GM19043 (cell line): ENCODE results near the gene ATG9A.

Source experiments
- ATAC-seq: cut with Tn5 transposase; IDR thresholded peaks from one replicate; pipeline ENCODE4 v1.9.1; 2021; ENCODE audit warnings: low read depth; ENCODE audit not compliant: unreplicated experiment

ATG9A gene

DNA sequence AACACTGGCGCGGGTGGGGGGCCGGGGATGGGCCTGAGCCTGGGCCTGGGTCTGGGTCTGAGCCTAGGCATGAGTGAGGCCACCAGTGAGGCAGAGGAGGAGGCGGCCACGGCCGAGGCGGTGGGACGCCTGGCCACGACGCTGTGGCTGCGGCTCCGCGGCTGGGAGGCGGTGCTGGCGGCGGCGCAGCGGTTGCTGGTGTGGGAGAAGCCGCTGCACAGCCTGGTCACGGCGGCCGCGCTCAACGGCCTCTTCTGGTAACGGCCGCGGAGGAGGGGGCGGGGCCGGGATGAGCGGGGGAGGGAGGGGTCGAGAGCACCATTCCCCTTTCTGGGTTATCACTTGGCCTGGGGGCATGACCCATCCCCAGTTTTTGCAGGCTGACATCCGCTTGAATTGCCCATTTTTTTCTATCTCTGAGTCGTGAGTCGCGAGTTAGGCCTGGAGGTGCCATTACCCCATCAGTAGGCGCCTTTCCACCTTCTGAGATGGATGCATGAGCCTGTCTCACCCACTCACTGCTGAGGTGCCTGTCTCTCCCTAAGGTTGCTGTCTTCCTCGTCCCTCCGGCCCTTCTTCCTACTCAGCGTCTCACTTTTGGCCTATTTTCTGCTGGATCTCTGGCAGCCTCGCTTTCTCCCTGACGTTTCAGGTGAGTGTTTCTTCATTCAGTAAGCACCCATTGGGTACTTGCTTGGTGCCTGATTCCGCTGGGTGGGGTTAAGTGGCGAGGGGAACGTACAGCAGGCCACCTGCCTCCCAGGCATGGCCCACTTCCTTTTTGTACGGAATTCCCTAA, 50.9 kb downstream of the ATG9A start:
- ATAC-seq: peak; percentile 3

DNA sequence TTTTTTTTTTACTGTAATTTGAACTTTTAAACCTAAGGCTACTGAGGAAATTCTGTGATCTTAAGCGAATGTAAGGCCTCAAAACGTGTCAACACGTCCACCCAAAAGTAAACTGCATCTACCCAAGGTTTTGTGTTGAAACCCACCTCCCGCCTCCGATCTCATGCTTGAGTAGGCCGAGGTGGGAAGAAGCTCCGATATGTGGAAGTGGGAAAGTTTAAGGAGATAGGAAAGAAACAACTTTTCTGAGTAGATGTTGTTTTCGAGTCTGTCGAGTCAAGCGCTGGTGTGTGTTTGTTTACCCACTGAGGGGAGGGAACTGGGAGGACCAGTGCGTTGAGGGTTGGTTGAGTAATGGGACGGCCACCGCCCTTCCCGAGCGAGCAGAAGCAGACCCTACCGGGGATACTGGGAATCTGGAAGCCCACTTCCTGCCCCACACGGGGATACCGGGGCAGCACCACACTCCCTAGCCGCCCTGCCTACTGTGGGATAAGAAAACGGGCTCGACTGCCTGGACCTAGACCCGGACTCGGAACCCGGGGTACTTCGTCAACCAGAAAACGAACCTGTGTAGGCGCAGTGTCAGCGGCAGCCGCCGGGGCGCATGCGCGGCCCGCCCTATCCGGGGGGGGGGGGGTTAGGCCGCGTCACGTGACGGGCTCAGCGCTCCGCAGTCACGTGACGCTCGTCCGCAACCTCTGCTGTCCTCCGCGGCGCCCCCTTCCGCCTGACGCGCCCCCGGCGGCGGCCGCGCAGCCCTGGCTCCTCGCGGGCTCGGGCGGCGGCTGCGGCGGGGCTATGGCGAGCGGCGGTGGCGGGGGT, 51.7 kb downstream of the ATG9A start, which contains the start of gene RETREG2:
TSS of gene RETREG2 (plus strand) at position 724 of the 825 bp plus-strand sequence. CDS start at position 802, 78 bp downstream.
- peak; percentile 33 for ATAC-seq

DNA sequence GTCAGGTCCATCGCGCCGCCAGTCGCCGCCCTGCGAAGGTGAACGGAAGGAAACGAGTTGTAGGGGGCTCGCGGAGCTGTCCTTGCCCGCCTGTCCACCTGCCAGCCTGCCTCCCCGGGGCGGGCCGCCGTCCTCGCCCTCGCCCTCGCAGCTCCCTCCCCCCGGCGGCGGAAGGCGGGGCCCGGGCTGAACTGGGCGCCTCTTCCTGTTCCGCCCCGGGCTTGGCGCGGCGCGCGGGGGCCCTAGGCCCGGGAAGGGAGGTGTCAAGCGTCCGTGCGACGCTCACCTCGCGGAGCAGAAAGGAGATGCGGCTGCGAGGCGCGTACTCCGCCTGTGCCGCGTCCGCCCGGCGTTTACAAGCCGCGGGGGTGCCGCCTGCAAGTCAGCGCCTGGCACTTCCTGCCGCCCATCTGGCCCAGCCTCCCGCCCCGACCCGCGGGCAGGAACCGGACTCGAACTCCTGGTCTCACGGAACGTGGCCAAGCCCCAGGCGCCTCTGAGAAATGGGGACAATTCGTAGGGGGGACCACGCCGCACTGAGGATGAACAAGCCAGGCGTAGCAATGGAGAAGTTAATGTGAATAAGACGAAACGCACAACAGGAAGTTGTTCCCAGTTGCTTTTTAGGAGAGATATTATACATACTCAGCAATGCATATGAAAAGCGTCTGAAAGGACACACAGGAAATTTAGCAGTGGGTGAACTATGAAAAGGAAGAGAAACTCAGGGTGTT, 52.5 kb downstream of the ATG9A start, which contains the start of gene CNPPD1:
TSS of gene CNPPD1 (minus strand) at position 108 of the 734 bp plus-strand sequence. CDS start at position 11, 97 bp downstream.
- peak; percentile 68 for ATAC-seq

DNA sequence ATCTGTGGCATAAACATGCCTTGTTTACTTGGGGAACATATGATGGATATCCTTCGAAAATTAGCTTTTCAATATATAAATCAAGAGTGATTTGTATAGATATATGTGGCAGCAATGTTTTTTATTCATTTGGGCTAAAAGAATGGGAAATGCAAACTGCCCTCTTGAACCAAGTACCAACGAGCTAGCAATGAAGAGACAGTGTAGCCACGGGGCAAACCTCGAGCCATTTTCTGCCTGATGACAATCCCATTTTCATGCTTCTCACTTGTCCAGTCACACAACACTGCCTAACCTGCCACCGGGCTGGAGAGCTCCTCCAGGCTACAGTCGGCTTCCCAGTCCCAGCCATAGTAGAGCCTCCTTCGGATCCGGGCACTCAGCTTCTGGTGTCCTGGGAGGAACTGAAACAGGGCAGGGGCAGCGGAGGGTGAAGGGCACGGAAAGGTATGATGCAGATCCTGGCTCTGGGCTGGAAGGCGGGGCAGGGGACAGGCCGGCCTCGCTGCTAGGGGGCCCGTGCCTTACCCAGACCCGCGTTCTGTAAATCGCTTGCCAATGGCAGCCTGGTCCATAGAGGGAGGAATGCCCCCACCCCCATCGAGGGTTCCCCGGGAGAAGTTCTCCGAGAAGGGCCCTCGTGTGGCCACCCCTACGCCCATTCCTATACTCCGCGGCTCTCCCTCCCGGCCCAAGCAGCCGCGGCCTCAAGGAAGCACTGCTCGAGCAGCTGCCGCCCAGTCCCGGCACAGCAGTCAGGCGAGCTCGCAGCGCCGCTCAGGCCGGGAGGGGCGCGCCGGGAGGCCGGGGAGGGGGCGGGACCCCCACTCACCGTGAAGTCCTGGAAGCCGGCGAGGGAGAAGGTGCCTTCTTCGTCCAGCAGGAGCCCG, 53.3 kb downstream of the ATG9A start:
- ATAC-seq: peak; percentile 24

DNA sequence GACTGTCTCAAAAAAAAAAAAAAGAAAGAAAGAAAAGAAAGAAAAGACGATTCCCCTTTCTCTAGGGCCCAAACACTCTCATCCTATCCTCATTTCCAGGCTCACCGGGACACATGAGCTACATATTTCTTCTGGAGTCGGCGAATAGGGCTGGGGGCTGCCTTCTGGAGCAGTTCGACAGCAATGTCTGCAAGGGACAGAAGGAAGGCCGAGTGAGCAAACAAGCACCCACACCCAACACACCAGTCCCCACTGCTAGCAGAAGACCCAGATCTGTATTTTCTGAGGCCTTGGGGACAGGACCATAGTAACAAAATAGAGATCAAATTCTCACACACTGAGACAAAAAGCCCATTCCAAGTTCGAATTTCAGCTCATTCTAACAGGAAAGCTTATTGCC, 54.0 kb downstream of the ATG9A start:
- ATAC-seq: no peak

DNA sequence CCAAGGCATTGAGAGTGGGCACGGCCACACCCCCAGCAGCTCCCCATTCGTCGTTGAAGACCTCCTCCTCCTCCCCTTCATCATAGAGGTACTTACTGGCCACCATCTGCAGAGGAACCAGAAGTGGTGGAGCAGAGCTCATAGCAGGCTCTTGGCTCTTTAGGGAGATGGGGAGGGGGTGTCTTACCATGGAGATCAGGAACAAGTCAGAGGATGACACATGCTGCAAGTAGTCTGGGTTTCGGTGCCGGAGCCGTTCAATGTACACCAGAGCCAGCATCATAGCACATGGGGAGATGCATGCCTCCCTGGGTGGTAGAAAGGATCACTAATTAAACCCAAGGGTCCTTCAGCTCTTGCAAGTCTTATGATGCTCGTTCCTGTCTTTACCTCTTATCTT, 54.6 kb downstream of the ATG9A start:
- no peak for ATAC-seq

DNA sequence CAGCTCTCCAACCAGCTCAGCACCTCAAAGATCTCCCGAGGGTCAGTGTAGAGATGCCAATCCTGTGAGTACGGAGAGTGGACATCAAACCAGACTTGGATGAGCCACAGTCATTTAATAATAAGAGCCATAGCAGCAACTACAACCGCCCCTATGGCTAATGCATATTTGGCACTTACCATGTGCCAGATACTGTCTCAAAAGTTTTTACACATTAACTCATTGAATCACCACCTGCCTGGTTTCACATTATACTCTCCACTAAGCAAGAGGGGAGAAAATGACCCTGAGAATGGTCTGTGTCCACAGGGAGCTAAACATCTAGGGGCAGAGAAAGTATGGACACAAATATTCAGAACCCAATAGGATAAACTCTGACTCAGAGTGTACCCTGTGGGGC, 55.3 kb downstream of the ATG9A start:
- no peak for ATAC-seq

DNA sequence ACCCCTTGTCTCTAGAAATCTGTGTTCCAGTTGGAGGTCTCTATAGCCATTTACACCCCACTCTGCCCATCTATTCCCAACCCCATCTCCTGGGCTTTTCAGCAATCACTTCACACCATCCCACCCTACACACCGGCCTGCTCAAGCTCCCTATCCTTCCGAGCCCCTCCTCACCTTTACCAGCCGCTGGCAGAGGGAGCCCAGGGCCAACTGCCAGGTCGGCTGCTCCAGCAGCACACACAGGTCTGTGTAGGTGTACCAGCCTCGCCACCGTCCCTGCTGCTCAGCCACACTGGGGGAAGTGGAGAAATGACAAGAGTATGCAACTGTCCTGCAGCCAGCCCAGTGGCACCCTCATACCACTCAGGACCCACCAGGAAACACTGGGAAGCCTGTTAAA, 56.3 kb downstream of the ATG9A start:
- ATAC-seq: no peak

DNA sequence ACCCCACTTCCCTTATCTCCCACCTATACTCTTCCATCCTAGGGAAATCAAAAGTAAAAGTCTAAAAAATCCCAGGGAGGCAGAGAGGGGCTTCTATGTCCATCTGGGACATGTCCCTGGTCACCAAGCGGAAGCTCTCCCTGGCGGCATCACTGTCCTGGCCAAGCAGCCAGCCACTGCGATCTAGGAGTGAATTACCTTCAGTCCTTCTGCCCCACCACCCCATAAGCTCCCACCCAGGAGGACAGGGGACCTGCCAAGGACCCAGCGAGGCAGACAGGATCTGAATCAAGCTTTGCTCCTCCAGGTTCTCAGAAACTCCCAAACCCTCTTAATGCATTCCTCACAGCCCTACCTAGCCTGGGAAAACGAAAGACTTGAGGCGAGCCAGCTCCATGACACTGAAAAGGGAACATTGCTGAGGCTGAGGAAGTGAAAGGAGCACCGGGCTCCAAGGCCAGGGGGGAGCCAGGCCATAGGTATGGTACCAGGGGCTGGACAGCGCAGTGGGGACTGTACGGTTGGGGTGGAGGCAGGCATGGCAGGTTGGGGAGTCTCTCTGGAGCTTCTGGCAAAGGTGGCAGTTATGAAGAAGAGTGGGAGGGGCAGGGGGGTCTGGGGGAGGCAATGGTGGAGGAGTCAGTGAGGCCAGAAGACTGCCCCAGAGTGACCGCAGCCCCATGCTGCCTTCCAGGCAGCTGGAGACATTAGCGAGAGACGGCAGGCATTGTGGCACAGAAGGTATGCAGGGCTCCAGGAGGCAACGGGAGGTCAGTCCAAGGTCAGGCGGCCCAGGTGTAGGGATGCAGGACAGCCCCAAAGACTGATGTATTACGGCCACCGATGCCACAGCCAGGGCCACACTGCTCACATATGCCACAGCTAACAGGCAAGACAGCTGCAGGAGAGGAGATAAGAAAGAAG, 56.9 kb downstream of the ATG9A start:
- no peak for ATAC-seq

DNA sequence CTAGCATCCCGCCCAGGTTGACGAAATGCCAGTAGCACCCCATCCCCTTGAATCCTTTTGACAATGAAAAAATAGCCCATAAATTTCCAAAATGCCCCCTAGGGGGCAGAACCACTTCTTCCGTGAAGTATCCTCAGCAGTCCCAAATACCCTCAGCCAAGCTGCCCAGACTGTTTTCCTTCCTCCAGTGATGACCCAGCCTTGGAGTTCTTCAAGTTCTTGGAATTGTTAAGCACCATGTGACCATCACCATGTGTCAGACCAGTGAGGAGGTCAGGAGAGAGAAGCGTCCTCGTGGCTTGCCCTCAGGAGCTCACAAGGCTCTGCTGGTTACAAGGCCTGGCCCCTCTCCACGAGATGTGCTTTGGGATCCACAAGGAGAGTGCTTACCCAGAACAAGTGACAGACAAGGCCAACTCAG, 58.2 kb downstream of the ATG9A start:
- no peak for ATAC-seq

DNA sequence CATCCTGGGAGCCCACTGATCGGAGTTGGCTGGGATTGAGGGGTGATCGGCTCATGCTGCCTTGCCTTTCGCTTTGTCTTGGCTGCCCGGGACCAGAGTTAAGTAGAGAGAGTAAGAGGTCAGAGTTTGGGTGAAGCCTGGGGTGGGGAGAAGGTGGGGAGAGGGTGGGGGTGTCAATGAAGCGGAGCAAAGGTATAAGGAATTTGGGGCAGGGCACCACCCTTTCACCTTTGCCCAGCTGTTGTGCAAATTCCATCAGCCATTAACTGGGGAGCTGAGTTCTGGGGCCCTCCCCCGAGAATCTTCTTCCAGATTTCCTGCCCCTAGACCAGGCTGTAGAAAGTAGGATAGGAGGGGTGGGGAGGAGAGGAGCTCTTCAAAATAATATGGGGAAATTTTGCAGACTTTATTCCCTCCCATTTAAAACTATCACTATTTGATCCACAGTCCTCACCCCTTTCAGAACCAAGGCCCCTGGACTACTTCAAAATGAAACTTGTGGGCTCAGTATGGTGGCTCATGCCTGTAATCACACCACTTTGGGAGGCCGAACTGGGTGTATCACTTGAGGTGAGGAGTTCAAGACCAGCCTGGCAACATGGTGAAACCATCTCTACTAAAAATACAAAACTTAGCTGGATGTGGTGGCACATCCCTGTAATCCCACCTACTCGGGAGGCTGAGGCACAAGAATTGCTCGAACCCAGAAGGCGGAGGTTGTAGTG, 59.3 kb downstream of the ATG9A start, which contains the start of gene SLC23A3:
TSS of gene SLC23A3 (minus strand) at position 100 of the 725 bp plus-strand sequence. CDS start at position 55, 45 bp downstream.
- ATAC-seq: no peak
